ENCODE data around the gene ZNF782. TPM values are rescaled to one million over a fixed set of nuclear protein-coding genes. Genes with fewer than 3 reads are reported as not detected.

Gene ZNF782
- total and polyA plus RNA-seq, 2 donors (not counting 3 experiments of a cell fraction or from before 2014, with no cell fraction given): 0.97 to 3.6 TPM

DNA sequence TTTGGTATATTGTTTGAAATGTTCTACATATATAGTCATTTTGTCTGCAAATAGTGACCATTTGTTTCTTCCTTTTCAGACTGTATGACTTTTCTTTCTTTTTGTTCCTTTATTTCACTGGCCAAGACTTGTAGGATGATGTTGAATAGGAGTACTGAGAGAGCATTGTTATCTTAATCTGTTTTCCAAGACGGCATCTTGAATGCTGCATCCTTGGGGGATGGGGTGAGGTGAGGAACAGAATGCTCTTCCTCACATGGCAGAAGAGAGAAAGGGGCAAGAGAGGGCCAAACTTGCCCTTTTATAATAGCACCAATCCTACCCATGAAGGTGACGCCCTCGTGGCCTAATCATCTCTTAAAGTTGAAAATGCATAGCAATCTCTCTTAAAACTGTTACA is 72.8 kb downstream of the ZNF782 start:
- intact Hi-C loops (cut with micrococcal nuclease): no loop called here
- Histone ChIP-seq H3K4me3 (replicated peaks in 1 of 3; ENCODE audit: insufficient read depth in 1 of 3, low read depth in 1 of 3, low read length in 3 of 3) (no peak overlapping the region), H4K20me1 (replicated peaks; ENCODE audit: control insufficient read depth, extremely low read depth, insufficient read depth, low read length) (no peaks in the 10 kb centered on the region), H3K9ac (replicated peaks; ENCODE audit: extremely low read depth, insufficient read depth, low read length) (no peak overlapping the region), H3K9me3 (replicated peaks; ENCODE audit: control insufficient read depth, insufficient read depth, low read length) (no peaks in the 10 kb centered on the region), H3K79me2 (ENCODE audit: control insufficient read depth, insufficient read depth, low read length) (peaks cover 6% of the 10 kb centered on the region), H2AFZ (ENCODE audit: low read depth, low read length) (no peak overlapping the region), H3K9me1 (replicated peaks; ENCODE audit: control insufficient read depth, extremely low read depth, insufficient read depth, low read length) (no peaks in the 10 kb centered on the region), H3K27ac (ENCODE audit: insufficient read depth, low read depth, low read length) (no peak overlapping the region), H3K4me2 (ENCODE audit: insufficient read depth, low read length) (no peak overlapping the region), H3K27me3 (ENCODE audit: control insufficient read depth in 2 of 2, insufficient read depth in 2 of 2, low read length in 2 of 2) (no peaks in the 10 kb centered on the region), H3K36me3 (ENCODE audit: control insufficient read depth in 2 of 2, extremely low read depth in 1 of 2, insufficient read depth in 2 of 2, low read length in 2 of 2) (no peaks in the 10 kb centered on the region), H3K4me1 (ENCODE audit: control insufficient read depth, extremely low read depth, insufficient read depth, low read length) (peaks cover 6% of the 10 kb centered on the region)
- BruUV-seq (replicated peaks): no TSS peak
- dilution Hi-C loops (cut with MboI; ENCODE audit: extremely low pct_ligation_motif_present, low sequenced_read_pairs): no loop called here
- POLR2A ChIA-PET: no interaction called here
- DNase-seq (ENCODE audit: low read depth, low spot score) (no peak), FAIRE-seq (no peak)
- CTCF ChIA-PET: no interaction called here
- TF ChIP-seq POLR2A (IDR thresholded peaks at IDR 0.05; ENCODE audit: low read depth, low read length): no peak
- TF ChIP-seq MYC (IDR thresholded peaks at IDR 0.05; ENCODE audit: low read depth, low read length): no peak
- TF ChIP-seq, protein P1, sequence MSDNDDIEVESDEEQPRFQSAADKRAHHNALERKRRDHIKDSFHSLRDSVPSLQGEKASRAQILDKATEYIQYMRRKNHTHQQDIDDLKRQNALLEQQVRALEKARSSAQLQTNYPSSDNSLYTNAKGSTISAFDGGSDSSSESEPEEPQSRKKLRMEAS (IDR thresholded peaks at IDR 0.05; ENCODE audit: insufficient read depth, insufficient read length): no peak
- TF ChIP-seq, protein P2, sequence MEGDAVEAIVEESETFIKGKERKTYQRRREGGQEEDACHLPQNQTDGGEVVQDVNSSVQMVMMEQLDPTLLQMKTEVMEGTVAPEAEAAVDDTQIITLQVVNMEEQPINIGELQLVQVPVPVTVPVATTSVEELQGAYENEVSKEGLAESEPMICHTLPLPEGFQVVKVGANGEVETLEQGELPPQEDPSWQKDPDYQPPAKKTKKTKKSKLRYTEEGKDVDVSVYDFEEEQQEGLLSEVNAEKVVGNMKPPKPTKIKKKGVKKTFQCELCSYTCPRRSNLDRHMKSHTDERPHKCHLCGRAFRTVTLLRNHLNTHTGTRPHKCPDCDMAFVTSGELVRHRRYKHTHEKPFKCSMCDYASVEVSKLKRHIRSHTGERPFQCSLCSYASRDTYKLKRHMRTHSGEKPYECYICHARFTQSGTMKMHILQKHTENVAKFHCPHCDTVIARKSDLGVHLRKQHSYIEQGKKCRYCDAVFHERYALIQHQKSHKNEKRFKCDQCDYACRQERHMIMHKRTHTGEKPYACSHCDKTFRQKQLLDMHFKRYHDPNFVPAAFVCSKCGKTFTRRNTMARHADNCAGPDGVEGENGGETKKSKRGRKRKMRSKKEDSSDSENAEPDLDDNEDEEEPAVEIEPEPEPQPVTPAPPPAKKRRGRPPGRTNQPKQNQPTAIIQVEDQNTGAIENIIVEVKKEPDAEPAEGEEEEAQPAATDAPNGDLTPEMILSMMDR (IDR thresholded peaks at IDR 0.05; ENCODE audit: extremely low read depth in 1 of 2, insufficient read depth in 1 of 2, low read depth in 1 of 2, low read length in 2 of 2): no peak
- no peak for TF ChIP-seq FOS (IDR thresholded peaks at IDR 0.05; ENCODE audit: borderline replicate concordance, insufficient read depth, low read length)
- TF ChIP-seq POLR2AphosphoS5 (IDR thresholded peaks at IDR 0.05; ENCODE audit: insufficient read depth, low read depth, low read length): no peak
- TF ChIP-seq GATA2 (IDR thresholded peaks at IDR 0.05; ENCODE audit: insufficient read depth, insufficient read length, low read depth, low read length): no peak
- no peak for TF ChIP-seq EZH2 (IDR thresholded peaks at IDR 0.05; ENCODE audit: borderline replicate concordance, low read depth, low read length, severe bottlenecking)
- TF ChIP-seq JUN (IDR thresholded peaks at IDR 0.05; ENCODE audit: borderline replicate concordance, insufficient read depth, insufficient read length, low read depth): no peak
